GM18868 (cell line): ENCODE measurements around the gene KATNAL1.

ENCODE experiments used
- ATAC-seq: cut with Tn5 transposase; IDR thresholded peaks from one replicate; pipeline ENCODE4 v1.9.1; 2021; ENCODE audit warnings: mild to moderate bottlenecking, moderate library complexity; ENCODE audit not compliant: unreplicated experiment

KATNAL1 gene

DNA sequence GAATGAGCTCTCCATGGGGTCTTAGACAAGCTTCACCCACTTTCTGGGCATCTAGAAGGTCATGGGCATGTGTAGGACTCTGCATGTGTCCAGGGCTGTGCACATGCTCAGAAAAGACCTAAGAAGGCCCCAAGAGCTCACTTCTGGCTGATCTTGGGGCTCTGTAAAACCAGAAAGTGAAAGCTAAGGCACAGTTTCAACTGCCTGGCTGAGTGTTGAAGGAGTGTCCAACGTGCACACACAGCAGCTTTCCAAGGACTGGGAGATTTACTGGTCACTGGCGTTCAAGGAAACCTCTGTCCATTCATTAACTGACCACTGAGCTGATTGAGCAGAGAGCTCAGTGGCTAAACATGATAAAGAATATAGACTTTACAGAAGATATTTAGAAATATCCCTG, 137.9 kb downstream of the KATNAL1 start:
- ATAC-seq = peak; percentile 61

DNA sequence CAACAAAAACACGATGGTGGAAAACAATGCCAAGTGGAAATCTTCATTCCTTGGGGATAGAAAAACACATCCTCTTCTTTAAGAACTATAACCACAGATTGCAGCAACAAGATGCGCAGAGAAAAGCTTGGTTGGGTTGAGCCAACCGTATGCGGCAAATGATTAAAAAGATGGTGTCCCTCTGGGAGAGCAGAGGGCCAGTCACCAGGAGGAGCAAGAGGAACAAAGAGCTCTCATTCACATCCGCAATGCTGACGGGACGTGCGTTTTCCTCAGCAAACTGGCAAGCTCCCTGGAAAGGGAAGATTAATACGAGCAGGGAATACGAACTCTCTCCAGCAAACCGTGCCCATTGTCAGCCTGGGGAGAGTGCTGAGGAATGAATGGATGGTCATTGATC, 141.6 kb downstream of the KATNAL1 start:
- ATAC-seq = no peak

DNA sequence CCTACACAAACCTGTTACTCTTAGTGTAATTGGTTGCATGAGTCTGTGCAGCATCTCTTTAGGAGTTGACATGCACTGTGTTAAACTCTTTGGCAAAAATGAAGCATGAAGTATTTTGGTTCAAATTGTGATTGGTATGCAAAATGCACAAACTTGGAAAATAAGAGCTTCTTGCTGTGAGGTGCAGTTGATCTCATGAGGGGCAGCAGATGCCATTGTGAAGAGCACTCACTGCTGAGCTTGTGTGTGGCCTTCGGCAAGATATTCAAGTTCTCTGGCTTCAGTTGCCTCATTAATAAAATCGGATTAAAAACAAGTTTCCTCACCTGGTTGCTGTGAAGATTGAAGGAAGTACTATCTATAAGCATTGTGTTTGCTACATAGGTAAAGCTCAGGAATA, 142.3 kb downstream of the KATNAL1 start:
- ATAC-seq = no peak

DNA sequence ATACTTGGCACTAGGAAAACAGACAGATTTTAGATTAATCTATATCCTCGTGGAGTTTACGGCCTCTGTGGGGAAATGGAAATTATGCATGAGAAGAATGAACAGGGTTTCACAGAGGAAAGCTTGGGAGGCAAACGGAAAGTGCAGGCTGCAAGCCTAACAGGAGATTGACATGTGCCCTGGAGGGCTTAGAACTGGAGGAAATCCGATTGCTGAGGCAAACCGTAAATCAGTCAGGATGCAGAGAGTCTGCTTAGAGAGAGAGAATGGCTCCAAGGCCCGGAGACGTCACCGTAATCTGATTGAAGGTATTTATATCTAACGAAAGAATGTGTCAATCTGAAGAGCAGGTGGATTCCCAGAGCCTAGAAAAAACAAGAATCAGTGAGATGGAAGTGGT, 143.2 kb downstream of the KATNAL1 start:
- no peak for ATAC-seq

DNA sequence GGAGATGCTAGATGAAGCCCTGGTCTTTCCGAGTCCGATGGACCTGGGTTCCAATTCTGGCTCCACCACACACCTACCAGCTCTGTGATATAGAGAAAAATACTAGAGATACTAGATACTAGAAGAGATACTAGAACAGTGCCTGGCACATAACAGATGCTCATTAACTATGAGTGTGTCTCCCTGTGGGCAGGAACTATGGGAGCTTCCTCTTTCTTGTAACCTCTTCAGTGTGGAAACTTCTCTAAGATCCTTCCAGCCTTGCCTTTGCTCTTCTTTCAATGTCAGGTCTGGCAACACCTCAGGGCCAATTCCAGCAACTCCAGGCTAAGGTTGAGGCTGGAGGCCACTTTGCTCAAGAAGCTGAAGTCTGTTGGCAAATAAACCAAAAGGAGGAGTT, 143.9 kb downstream of the KATNAL1 start:
- no peak for ATAC-seq

DNA sequence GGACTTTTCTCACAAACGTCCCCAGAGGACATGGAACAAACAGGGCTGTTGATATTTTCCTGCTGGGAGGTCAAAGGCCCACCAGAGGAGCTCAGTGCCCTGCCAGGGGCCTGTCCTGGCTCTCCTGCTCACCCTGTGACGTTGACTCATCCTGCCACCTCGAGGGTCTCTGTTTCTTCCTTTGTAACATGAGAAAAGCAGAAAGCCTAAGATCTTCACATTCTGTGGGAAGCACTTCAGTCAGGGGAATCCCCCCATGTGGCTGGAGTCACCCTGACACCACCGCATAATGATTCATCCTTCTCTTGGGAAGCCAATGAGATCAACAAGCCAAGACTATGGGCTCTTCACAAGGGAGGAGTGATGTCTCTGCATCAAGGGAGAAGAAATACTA, 147.9 kb downstream of the KATNAL1 start:
- ATAC-seq = no peak

DNA sequence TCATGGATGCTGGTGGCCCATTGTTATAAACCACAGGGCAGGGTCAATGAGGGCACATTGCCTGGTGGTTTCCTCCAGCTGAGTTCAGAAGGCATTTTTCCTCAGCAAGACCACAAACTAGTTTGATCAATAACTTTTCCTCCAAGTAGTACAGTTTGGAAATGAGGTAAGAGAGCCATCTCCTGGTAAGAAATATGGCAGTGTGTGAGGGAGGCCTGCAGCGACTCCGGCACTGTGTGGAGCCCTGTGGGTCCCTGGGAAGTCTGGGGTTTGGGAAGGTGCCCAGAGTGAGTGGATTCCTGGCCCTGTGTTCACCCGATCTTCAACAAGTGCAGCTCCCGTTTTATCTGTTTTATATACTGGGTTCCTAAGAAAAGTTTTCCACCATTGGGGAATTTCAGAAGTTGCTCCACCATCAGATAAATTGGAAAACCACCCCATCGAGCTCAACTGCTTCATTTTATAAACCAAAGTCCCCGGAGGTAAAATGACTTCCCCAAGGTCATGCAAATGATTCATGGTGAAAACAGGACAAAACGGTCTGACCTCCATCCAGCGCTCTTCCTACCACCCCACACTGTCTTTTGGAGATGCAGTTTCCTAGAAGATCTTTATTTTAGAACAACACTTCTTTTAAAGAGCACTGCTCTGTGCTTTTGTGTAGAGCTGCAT, 148.4 kb downstream of the KATNAL1 start:
- ATAC-seq = no peak

DNA sequence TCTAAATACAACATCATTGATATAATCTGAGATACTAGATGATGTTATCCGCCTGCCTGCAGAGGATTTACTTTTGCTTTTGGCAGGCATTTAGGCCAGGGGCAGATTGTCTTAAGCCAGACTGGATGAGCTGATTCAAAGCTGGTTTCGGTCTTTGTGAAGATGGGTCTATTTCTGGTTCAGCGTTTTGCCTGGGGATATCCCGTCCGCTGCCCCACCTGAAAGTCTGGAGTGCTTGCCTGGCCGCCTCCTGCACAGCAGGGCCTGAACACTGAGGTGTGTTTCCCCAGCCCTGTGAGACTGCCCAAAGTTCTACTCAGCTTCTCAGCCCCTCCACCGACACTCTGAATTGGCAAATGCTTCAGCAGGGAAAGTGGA, 149.7 kb downstream of the KATNAL1 start:
- ATAC-seq = peak; percentile 86

DNA sequence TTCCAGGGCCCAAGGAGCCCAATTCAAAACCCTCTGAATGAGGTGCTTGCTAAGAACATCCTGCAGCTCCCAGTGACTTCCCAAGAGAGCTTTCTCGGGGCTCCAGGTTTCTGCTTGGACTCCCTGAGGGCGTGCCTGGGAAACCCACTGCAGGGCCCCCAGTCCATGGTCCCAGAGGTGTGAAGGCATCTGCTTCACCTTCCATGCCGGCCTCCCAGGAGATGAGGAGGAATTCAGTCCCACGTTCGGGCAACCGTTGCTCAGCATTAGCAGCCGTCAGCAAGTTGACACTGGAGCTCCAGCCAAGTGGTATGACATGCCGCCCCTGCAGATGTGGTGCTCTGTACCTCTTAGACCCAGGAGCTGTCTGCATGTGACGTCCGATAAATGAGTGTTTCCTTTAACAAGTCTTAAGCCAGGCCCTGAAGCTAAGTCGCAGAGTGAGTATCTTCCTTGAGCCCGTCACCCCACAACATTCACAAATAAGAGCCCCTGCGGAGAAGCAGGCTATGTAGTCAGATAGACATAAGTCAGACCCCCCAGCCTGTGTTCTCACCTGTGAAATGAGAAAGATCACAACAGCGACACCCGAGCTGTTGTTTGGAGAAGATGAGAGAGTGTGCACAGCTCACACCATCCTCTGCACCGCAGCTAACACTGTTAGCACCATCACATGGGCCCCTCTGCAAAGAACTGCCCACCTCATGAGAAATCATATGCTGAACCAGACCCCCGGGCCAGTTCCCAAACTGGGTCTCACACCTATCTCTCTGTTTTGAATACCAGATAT, 150.3 kb downstream of the KATNAL1 start:
- peak; percentile 11 for ATAC-seq

DNA sequence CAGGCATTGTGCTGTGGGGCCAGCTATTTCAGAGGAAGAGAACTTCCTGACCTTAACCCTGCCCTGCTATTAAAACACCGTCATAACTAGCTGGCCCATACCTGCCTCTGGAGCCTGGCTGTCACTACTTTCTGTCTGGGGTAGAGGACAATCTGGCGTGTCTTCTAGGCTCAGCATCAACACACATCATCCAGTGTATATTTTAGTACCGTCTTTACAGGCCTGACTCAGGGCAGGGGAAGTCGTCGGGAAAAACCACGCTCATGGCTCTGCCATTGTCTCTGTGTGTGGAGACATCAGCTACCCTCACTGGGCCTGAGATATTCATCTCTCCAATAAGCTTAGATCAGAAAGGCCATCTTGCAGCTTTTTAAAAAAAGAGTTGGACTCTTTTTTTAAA, 151.1 kb downstream of the KATNAL1 start:
- no peak for ATAC-seq

DNA sequence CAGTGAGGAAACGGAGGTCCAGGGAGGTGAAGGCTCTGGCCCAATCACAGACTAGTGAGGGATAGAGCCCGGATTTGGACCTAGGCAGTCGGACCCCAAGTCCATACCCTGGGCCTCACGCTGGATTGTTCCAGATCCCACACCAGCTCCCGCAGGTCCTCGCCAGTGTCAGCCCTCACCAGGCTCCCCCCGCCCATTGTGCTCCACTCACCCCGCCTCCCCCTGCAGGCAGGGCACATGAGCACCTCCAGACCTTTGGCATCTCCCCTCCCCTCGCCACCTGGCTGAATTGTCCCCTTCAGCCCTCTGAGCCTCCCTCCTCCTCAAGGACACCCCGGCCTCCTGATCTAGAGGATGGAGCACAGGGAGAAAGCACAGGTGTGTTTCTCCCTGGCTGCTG, 152.4 kb downstream of the KATNAL1 start:
- no peak for ATAC-seq

DNA sequence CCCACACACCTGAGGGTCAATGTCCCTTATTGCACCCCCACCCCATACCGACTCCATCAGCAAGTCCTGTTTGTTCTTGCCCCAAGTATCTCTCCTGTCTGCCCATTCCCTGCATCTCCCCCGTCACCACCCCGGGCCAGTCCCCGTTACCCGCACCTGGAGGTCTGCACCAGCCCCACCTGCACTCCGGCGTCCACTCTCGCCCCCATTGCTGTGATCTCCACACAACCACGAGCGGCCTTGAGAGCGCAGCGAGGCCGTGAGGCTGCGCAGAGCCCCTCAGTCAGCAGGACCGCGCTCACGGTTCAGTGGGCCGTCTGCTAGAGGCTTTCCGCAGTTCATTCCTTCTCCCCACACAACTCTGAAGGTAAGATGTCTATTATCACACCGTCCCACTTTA, 152.8 kb downstream of the KATNAL1 start:
- ATAC-seq = no peak

DNA sequence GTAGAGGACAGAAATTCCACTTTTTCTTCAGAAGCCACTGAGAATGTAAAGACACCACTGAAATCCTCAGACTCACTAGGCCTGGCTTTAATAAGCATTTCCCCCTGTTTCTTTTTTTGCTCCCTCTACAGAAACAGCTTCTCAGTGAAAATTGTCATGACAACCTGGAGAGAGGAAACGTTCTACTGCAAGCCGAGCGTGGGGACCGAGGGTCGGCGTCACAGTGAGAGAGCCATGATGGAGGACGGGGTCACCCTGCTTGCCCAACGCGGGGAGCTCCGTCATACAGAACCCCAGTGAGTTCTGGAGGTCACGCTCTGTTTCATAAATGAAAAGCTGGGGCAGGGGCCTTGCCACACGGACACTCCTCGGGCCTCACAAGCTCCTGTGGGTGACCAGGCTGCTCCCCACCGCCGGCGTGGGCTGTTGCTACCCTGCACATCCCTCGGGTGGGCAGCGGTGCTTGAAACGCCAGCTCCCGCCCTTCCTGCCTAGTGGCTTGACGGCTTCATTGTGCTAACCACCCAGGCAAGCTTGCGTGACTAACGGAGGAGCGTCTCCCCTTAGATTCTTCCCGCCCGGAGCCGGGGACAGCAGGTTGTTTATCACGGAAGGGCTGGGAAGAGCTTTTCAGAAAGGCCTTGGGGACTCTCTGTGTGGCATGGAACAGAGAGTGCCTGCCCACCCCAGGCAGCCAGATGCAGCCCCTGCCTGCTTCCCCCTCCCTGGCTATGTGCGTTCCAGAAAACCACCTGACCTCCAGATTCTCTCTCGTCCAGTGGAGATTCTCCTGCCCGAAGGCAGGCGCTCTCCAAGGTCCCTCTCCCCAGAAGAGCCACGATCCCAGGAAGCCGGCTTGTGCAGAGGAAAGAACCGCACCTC, 153.6 kb downstream of the KATNAL1 start:
- ATAC-seq = no peak
